Activated CD8-positive, alpha-beta T cell treated with anti-CD3 and anti-CD28 coated beads for 36 hours (primary cell): ENCODE results near the gene DAB1. TPM values are rescaled to one million over a fixed set of nuclear protein-coding genes. Genes with fewer than 3 reads are reported as not detected.

Source experiments
- ATAC-seq: fragments of 200-7000 bp; cut with Tn5 transposase; one replicate; pipeline ENCODE4 v1.10.0; 2021; ENCODE audit warnings: mild to moderate bottlenecking, moderate library complexity
- CTCF ChIA-PET: fragments of 350-600 bp; sonication (Branson Sonifier 250); formaldehyde crosslinking; loops from one replicate; lab custom pipeline; 2021; ENCODE audit warnings: antibody characterized with exemption; lab: Charles Lee
- POLR2A ChIA-PET: fragments of 350-600 bp; sonication (Branson Sonifier 250); formaldehyde crosslinking; loops from one replicate; lab custom pipeline; 2021; ENCODE audit warnings: antibody characterized with exemption; lab: Charles Lee
- DNase-seq: peaks from one replicate; pipeline ENCODE4 v3.0.0-alpha.2; 2020
- H3K27ac Mint-ChIP-seq: one replicate; pipeline ENCODE4 v1.8.0; 2021; ENCODE audit warnings: mild to moderate bottlenecking, mixed read lengths
- H3K27me3 Mint-ChIP-seq: one replicate; pipeline ENCODE4 v1.8.0; 2021; ENCODE audit warnings: mixed read lengths
- H3K36me3 Mint-ChIP-seq: one replicate; pipeline ENCODE4 v1.8.0; 2021; ENCODE audit warnings: low read depth, mixed read lengths
- H3K4me1 Mint-ChIP-seq: one replicate; pipeline ENCODE4 v1.8.0; 2021; ENCODE audit warnings: low read depth, mixed read lengths
- H3K4me3 Mint-ChIP-seq: one replicate; pipeline ENCODE4 v1.8.0; 2021; ENCODE audit warnings: mild to moderate bottlenecking, moderate library complexity, mixed read lengths
- H3K9me3 Mint-ChIP-seq: one replicate; pipeline ENCODE4 v1.8.0; 2021; ENCODE audit warnings: mixed read lengths
- intact Hi-C: fragments of 100-400 bp; cut with micrococcal nuclease; formaldehyde crosslinking; loops from one replicate; pipeline ENCODE4 v1.10.0; 2022
- total RNA-seq, 2 experiments: library from RNA; stranded (reverse); gene quantifications; one replicate each; pipeline ENCODE4 v1.2.3, GENCODE V29; 2021
- TF ChIP-seq, protein P1 (sequence below): fragments of 200-600 bp; IDR thresholded peaks from one replicate; pipeline ENCODE4 v1.8.0; 2022; ENCODE audit warnings: antibody characterized with exemption, mild to moderate bottlenecking

The DAB1 gene
- total RNA-seq, 2 experiments from 2014 or later: not detected

DNA sequence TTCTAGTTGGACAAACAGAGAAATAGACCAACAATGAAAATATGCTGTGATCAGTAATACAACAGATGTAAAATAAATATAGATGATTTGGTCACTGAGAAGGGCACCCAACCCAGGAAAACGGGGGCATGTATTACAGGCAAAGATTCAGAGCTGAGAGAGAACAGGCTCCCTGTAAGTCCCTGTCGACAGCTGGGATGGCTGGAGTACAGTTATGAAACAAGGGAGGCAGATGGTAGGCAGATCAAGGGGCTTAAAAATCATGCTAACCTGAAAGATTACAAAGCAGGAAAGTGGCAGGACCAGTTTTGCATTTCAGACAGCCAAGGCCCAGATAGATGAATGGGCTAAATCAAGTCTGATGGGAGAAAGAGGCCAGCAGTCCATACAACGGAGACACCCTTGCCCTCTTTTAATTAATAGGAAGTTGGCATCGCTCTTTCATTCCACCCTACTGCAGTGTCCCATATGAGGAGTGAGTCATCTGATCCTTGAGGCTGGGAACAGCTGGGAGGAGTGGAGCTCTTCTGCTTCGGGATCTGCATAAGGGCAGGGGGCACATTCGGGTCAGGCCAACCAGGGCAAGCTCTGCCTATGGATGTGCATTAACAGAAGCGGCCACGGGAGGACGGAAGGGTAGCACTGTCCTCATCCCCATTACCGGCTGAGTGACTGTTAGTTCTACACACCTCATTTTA lies 171.1 kb downstream of the DAB1 start:
- Mint-ChIP-seq H3K27ac (no peak overlapping the region), H3K4me3 (no peak overlapping the region), H3K9me3 (peaks cover 3% of the 10 kb centered on the region), H3K27me3 (peaks cover 2% of the 10 kb centered on the region), H3K4me1 (no peaks in the 10 kb centered on the region), H3K36me3 (no peaks in the 10 kb centered on the region)
- CTCF ChIA-PET: no interaction called here
- POLR2A ChIA-PET: no interaction called here
- DNase-seq: no peak
- TF ChIP-seq, protein P1, sequence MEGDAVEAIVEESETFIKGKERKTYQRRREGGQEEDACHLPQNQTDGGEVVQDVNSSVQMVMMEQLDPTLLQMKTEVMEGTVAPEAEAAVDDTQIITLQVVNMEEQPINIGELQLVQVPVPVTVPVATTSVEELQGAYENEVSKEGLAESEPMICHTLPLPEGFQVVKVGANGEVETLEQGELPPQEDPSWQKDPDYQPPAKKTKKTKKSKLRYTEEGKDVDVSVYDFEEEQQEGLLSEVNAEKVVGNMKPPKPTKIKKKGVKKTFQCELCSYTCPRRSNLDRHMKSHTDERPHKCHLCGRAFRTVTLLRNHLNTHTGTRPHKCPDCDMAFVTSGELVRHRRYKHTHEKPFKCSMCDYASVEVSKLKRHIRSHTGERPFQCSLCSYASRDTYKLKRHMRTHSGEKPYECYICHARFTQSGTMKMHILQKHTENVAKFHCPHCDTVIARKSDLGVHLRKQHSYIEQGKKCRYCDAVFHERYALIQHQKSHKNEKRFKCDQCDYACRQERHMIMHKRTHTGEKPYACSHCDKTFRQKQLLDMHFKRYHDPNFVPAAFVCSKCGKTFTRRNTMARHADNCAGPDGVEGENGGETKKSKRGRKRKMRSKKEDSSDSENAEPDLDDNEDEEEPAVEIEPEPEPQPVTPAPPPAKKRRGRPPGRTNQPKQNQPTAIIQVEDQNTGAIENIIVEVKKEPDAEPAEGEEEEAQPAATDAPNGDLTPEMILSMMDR: no peak
- ATAC-seq: no peak
- intact Hi-C loops: no loop called here

DNA sequence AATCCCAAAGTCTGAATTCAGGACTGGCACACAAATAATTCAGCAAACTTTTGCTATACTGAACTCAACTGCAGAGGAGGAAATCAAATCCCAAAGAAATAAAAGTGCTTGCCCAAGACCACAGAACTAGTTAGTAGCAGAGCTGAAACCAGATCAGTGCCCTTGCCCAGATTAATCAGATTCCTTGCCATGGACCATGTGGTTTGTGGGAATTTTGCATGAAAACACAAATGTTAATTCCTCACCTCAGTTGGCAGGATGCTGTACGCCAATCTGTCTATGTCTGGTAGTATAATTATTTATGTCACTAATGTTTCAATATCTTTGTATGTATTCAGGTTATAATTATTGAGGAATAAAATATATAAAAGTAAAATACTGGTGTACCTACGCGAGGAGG lies 173.8 kb downstream of the DAB1 start:
- intact Hi-C loops: no loop called here
- ATAC-seq: no peak
- no peak for DNase-seq
- Mint-ChIP-seq H3K36me3 (no peaks in the 10 kb centered on the region), H3K27ac (no peak overlapping the region), H3K4me3 (no peak overlapping the region), H3K4me1 (no peaks in the 10 kb centered on the region), H3K9me3 (peaks cover 3% of the 10 kb centered on the region), H3K27me3 (peaks cover 2% of the 10 kb centered on the region)
- ChIA-PET POLR2A (no interaction called here), CTCF (no interaction called here)
- TF ChIP-seq, protein P1: no peak

DNA sequence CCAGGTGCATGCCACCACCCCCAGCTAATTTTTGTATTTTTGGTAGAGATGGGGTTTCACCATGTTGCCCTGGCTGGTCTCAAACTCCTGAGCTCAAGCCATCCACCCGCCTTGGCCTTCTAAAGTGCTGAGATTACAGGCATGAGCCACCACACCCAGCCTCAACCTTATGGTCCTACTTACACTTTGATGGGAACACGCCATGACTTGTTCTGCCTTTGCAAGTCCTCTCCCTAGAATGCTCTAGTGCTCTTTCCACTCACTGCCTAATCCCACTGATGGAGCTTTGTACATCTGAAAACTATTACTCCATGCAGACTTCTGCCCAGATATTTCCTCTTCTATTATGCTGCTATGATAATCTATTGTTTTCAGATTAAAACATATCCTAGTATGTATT lies 174.3 kb downstream of the DAB1 start:
- ChIA-PET POLR2A (no interaction called here), CTCF (no interaction called here)
- TF ChIP-seq, protein P1: no peak
- DNase-seq (no peak), ATAC-seq (no peak)
- H3K36me3 Mint-ChIP-seq: no peaks in the 10 kb centered on the region
- peaks cover 3% of the 10 kb centered on the region for H3K9me3 Mint-ChIP-seq
- H3K4me1 Mint-ChIP-seq: no peaks in the 10 kb centered on the region
- intact Hi-C loops: no loop called here
- no peak overlapping the region for H3K27ac Mint-ChIP-seq
- no peak overlapping the region for H3K4me3 Mint-ChIP-seq
- peaks cover 2% of the 10 kb centered on the region for H3K27me3 Mint-ChIP-seq

DNA sequence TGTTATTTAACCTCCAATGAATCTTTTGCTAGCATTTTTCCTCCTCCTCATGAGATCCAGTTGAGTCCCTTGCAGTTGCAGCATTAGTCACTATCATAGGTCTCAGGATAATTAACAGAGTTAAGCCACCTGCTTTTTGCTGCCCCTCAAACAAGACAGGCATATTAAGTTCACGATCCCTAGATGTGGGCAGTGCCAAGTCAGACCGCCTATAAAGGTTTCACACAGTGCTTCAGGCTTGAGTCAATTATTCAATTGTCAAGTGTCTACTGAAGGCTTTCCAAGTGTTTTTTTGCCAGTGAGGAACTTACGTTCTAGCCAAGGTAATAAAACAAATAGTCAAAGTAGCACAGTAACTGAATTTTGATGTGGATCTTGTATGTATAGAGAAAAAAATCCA lies 175.0 kb downstream of the DAB1 start:
- TF ChIP-seq, protein P1: no peak
- Mint-ChIP-seq H3K36me3 (no peaks in the 10 kb centered on the region), H3K27ac (no peak overlapping the region), H3K9me3 (peaks cover 3% of the 10 kb centered on the region), H3K27me3 (peaks cover 2% of the 10 kb centered on the region), H3K4me1 (no peaks in the 10 kb centered on the region), H3K4me3 (no peak overlapping the region)
- DNase-seq: no peak
- ChIA-PET CTCF (no interaction called here), POLR2A (interaction anchor here (0.6 kb wide), 1 partner anchor 40 kb away, joined by 3 read pairs; no protein-coding TSS in a partner anchor)
- ATAC-seq: no peak
- intact Hi-C loops: no loop called here

DNA sequence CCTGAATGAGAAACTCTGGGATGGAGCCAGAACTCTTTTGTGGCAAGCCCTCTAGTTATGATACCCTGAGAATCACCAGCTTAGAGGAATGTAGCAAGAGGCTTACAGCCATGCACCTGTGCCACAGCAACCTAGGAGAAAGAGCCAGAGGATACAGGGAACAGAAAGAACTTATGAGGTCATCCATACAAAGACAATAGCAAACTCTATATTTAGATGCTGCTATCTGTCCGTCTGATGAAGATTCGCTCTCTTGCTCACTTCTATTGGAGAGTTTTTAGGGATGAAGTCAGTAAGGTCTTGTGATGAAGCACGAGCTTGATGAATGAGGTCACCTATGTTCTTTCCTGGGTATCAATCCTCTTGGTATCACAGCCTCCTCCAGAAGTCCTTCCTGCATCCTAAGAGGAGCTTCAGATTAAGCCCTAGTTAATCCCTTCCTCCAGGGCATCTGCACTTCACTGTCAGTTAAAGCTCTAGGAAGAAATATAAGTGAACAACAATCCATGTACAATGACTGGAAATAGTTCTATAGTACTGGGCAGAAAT lies 185.6 kb downstream of the DAB1 start:
- TF ChIP-seq, protein P1: no peak
- intact Hi-C loops: no loop called here
- Mint-ChIP-seq H3K27ac (no peak overlapping the region), H3K4me1 (no peaks in the 10 kb centered on the region), H3K36me3 (no peaks in the 10 kb centered on the region), H3K9me3 (no peaks in the 10 kb centered on the region), H3K4me3 (no peak overlapping the region), H3K27me3 (peaks cover 7% of the 10 kb centered on the region)
- ChIA-PET POLR2A (no interaction called here), CTCF (no interaction called here)
- ATAC-seq (no peak), DNase-seq (no peak)
